HFF-Myc (cell line): ENCODE data around the gene ST8SIA2.
"Not testable (repeated sequence)": the region's sequence is repeated elsewhere in the genome, so short reads cannot be mapped to it uniquely, and the experiment has no call there.

ENCODE experiments used
- DNase-seq: peaks from one replicate; pipeline ENCODE4 v3.0.0-alpha.2; 2011; ENCODE audit warnings: low read depth; ENCODE audit errors: extremely low read depth
- H3K4me3 ChIP-seq: replicated peaks from 2 replicates; pipeline ENCODE4 v1.5.1; 2011; ENCODE audit warnings: low read depth, mild to moderate bottlenecking, control low read depth, low read length
- CTCF ChIP-seq: IDR thresholded peaks from 2 replicates; pipeline ENCODE4 v1.5.1; 2012; ENCODE audit warnings: mild to moderate bottlenecking, low read depth, low read length, control low read depth; ENCODE audit errors: missing control alignments

ST8SIA2 gene

GRCh38 chr15:92471288-92471687 lies 77.6 kb downstream of the ST8SIA2 start:
- H3K4me3 ChIP-seq, result no peak overlapping the region
- no peak for TF ChIP-seq CTCF
- DNase-seq, result no peak

- H3K4me3 ChIP-seq, result no peak overlapping the region
- no peak for DNase-seq
- no peak for TF ChIP-seq CTCF
Observed at GRCh38 chr15:92473756-92474155, 80.1 kb downstream of the ST8SIA2 start.

- not testable (repeated sequence) for DNase-seq, H3K4me3 ChIP-seq
Observed at GRCh38 chr15:92479730-92480129, 86.0 kb downstream of the ST8SIA2 start.

- H3K4me3 ChIP-seq, result no peak overlapping the region
- DNase-seq, result no peak
- TF ChIP-seq CTCF, result no peak
Observed at GRCh38 chr15:92480361-92480760, 86.7 kb downstream of the ST8SIA2 start.

GRCh38 chr15:92485441-92485840 lies 91.8 kb downstream of the ST8SIA2 start:
- no peak overlapping the region for H3K4me3 ChIP-seq
- no peak for DNase-seq
- TF ChIP-seq CTCF, result no peak

- DNase-seq, result no peak
- H3K4me3 ChIP-seq, result no peak overlapping the region
- TF ChIP-seq CTCF, result no peak
Observed at GRCh38 chr15:92492551-92493115, 99.0 kb downstream of the ST8SIA2 start.

- H3K4me3 ChIP-seq, result no peak overlapping the region
- no peak for DNase-seq
- TF ChIP-seq CTCF, result no peak
Observed at GRCh38 chr15:92494806-92495336, 101.2 kb downstream of the ST8SIA2 start.
